IMR-90 (cell line): ENCODE results near the gene POU2F1. TPM values are rescaled to one million over a fixed set of nuclear protein-coding genes. Genes with fewer than 3 reads are reported as not detected.

Experiments used
- ATAC-seq: fragments of 200-7000 bp; cut with Tn5 transposase; 2 replicates; pipeline ENCODE4 v1.9.1; 2020; ENCODE audit warnings: low read depth, mild to moderate bottlenecking, moderate library complexity
- BruUV-seq: library from RNA; stranded (reverse); fragments of 400-500 nt; replicated peaks from 2 replicates; lab custom pipeline; 2021; lab: Mats Ljungman, UMichigan
- CTCF ChIA-PET: fragments of 300-600 bp; formaldehyde crosslinking; extraction: SDS; loops from one replicate; lab custom pipeline; 2021; ENCODE audit warnings: antibody characterized with exemption; lab: Yijun Ruan, JAX
- POLR2A ChIA-PET: fragments of 300-600 bp; sonication (Branson Sonifier 250); formaldehyde crosslinking; loops from one replicate; lab custom pipeline; 2022; ENCODE audit warnings: antibody characterized with exemption; ENCODE audit not compliant: unreplicated experiment; lab: Charles Lee
- DNase-seq: peaks from one replicate; pipeline ENCODE4 v3.0.0; 2013
- H2AFZ ChIP-seq: replicated peaks from 2 replicates; pipeline ENCODE3; 2013; ENCODE audit warnings: low read length, mild to moderate bottlenecking; ENCODE audit not compliant: poor library complexity
- H2AK5ac ChIP-seq: 2 replicates; pipeline ENCODE4 v1.6.1; 2013; ENCODE audit warnings: low read depth, low read length, inconsistent platforms
- H2AK9ac ChIP-seq: replicated peaks from 2 replicates; pipeline ENCODE3; 2013; ENCODE audit warnings: mild to moderate bottlenecking, low read depth, low read length, moderate library complexity; ENCODE audit not compliant: poor library complexity
- H2BK120ac ChIP-seq: 2 replicates; pipeline ENCODE4 v1.6.1; 2013; ENCODE audit warnings: low read depth, low read length, inconsistent platforms
- H2BK15ac ChIP-seq: 3 replicates; pipeline ENCODE4 v1.6.1; 2013; ENCODE audit warnings: low read depth, low read length, inconsistent platforms
- H2BK20ac ChIP-seq: 2 replicates; pipeline ENCODE4 v1.6.1; 2013; ENCODE audit warnings: low read depth, mild to moderate bottlenecking, inconsistent platforms, low read length, moderate library complexity
- H2BK5ac ChIP-seq: 2 replicates; pipeline ENCODE4 v1.6.1; 2013; ENCODE audit warnings: mild to moderate bottlenecking, low read depth, low read length, inconsistent platforms; ENCODE audit not compliant: poor library complexity, severe bottlenecking
- H3K14ac ChIP-seq: replicated peaks from 2 replicates; pipeline ENCODE4 v1.6.1; 2013; ENCODE audit warnings: low read depth, low read length, inconsistent platforms
- H3K18ac ChIP-seq: 2 replicates; pipeline ENCODE4 v1.6.1; 2013; ENCODE audit warnings: low read depth, low read length, control low read depth
- H3K23ac ChIP-seq: 2 replicates; pipeline ENCODE4 v1.6.1; 2013; ENCODE audit warnings: low read depth, low read length, inconsistent platforms
- H3K27ac ChIP-seq: 2 replicates; pipeline ENCODE4 v1.5.1; 2013; ENCODE audit warnings: mild to moderate bottlenecking, control low read depth, low read length; ENCODE audit not compliant: insufficient read depth
- H3K27me3 ChIP-seq: 2 replicates; pipeline ENCODE4 v1.6.1; 2013; ENCODE audit warnings: low read length; ENCODE audit not compliant: control insufficient read depth, insufficient read depth
- H3K36me3 ChIP-seq: 2 replicates; pipeline ENCODE4 v1.6.1; 2013; ENCODE audit warnings: low read length, mixed read lengths; ENCODE audit not compliant: control insufficient read depth, insufficient read depth
- H3K4ac ChIP-seq: 2 replicates; pipeline ENCODE4 v1.6.1; 2013; ENCODE audit warnings: low read depth, low read length, inconsistent platforms
- H3K4me1 ChIP-seq: 2 replicates; pipeline ENCODE4 v1.6.1; 2013; ENCODE audit warnings: low read length, mixed read lengths; ENCODE audit not compliant: control insufficient read depth, insufficient read depth
- H3K4me2 ChIP-seq: 2 replicates; pipeline ENCODE4 v1.6.1; 2013; ENCODE audit warnings: low read depth, mild to moderate bottlenecking, control low read depth, low read length, moderate library complexity
- H3K4me3 ChIP-seq: 2 replicates; pipeline ENCODE4 v1.5.1; 2013; ENCODE audit warnings: low read depth, mild to moderate bottlenecking, control low read depth, low read length, moderate library complexity; ENCODE audit not compliant: insufficient read depth
- H3K56ac ChIP-seq: 2 replicates; pipeline ENCODE4 v1.6.1; 2013; ENCODE audit warnings: low read length, inconsistent platforms; ENCODE audit not compliant: insufficient read depth; ENCODE audit errors: extremely low read depth
- H3K79me1 ChIP-seq, 2 experiments: 2 replicates each; pipeline ENCODE4 v1.6.1; 2013; ENCODE audit warnings: low read length in 2 of 2, inconsistent platforms in 1 of 2, low read depth in 1 of 2
- H3K9ac ChIP-seq: 2 replicates; pipeline ENCODE4 v1.6.1; 2013; ENCODE audit warnings: low read depth, low read length, control low read depth
- H3K9me1 ChIP-seq: 2 replicates; pipeline ENCODE4 v1.6.1; 2013; ENCODE audit warnings: low read length, inconsistent platforms; ENCODE audit not compliant: insufficient read depth
- H3K9me3 ChIP-seq: 2 replicates; pipeline ENCODE4 v1.6.1; 2013; ENCODE audit warnings: low read length; ENCODE audit not compliant: control insufficient read depth, insufficient read depth
- H4K20me1 ChIP-seq: 2 replicates; pipeline ENCODE4 v1.6.1; 2013; ENCODE audit warnings: low read length, inconsistent platforms; ENCODE audit not compliant: insufficient read depth
- H4K5ac ChIP-seq: 2 replicates; pipeline ENCODE4 v1.6.1; 2013; ENCODE audit warnings: mild to moderate bottlenecking, low read depth, low read length, control low read depth
- H4K8ac ChIP-seq, 2 experiments: 2 replicates each; pipeline ENCODE4 v1.6.1; 2013; ENCODE audit warnings: low read depth in 2 of 2, low read length in 2 of 2, control low read depth in 1 of 2, inconsistent platforms in 1 of 2
- H4K91ac ChIP-seq: 2 replicates; pipeline ENCODE4 v1.6.1; 2013; ENCODE audit warnings: low read depth, low read length, inconsistent platforms; ENCODE audit not compliant: insufficient read depth
- BHLHE40 ChIP-seq: fragments of 150-350 bp; IDR thresholded peaks from 2 replicates; pipeline ENCODE4 v1.6.1; 2016; ENCODE audit warnings: mild to moderate bottlenecking, low read depth, low read length
- CEBPB ChIP-seq: IDR thresholded peaks from 2 replicates; pipeline ENCODE4 v1.6.1; 2012; ENCODE audit warnings: low read depth, low read length, improper control_type of control experiment
- CHD1 ChIP-seq: IDR thresholded peaks from 2 replicates; pipeline ENCODE4 v1.6.1; 2012; ENCODE audit warnings: low read depth, low read length, improper control_type of control experiment
- FOS ChIP-seq: fragments of 150-350 bp; IDR thresholded peaks from 2 replicates; pipeline ENCODE4 v1.6.1; 2016; ENCODE audit warnings: low read depth, low read length
- MAFK ChIP-seq: IDR thresholded peaks from 2 replicates; pipeline ENCODE4 v1.6.1; 2012; ENCODE audit warnings: low read depth, low read length, improper control_type of control experiment
- MAZ ChIP-seq: IDR thresholded peaks from 2 replicates; pipeline ENCODE4 v1.6.1; 2012; ENCODE audit warnings: low read depth, mild to moderate bottlenecking, low read length, improper control_type of control experiment, moderate library complexity, borderline replicate concordance
- MXI1 ChIP-seq: IDR thresholded peaks from 2 replicates; pipeline ENCODE4 v1.6.1; 2012; ENCODE audit warnings: low read depth, mild to moderate bottlenecking, low read length, moderate library complexity, borderline replicate concordance
- NFE2L2 ChIP-seq: fragments of 150-350 bp; IDR thresholded peaks from 2 replicates; pipeline ENCODE4 v1.6.1; 2016; ENCODE audit warnings: low read depth, mild to moderate bottlenecking, low read length
- POLR2A ChIP-seq: IDR thresholded peaks from 2 replicates; pipeline ENCODE4 v1.6.1; 2012; ENCODE audit warnings: mild to moderate bottlenecking, low read depth, low read length
- RAD21 ChIP-seq: IDR thresholded peaks from 2 replicates; pipeline ENCODE4 v1.6.1; 2012; ENCODE audit warnings: low read length, improper control_type of control experiment
- RCOR1 ChIP-seq: IDR thresholded peaks from 2 replicates; pipeline ENCODE4 v1.6.1; 2012; ENCODE audit warnings: mild to moderate bottlenecking, low read length, improper control_type of control experiment; ENCODE audit not compliant: insufficient replicate concordance
- RFX5 ChIP-seq: IDR thresholded peaks from 2 replicates; pipeline ENCODE4 v1.8.0; 2012; ENCODE audit warnings: low read depth, mild to moderate bottlenecking, low read length, moderate library complexity
- SMC3 ChIP-seq: fragments of 150-350 bp; IDR thresholded peaks from 2 replicates; pipeline ENCODE4 v1.6.1; 2016; ENCODE audit warnings: low read depth, mild to moderate bottlenecking, antibody characterized with exemption, low read length, moderate library complexity
- WGBS, 2 experiments: methylation state at CpG; one replicate each; pipeline versions ENCODE4 v1.1.5 to v1.1.7; 2013; ENCODE audit warnings: missing lambda C conversion rate in 2 of 2; ENCODE audit not compliant: insufficient read length in 1 of 2; ENCODE audit errors: extremely low coverage in 2 of 2; 5-methylcytosine and 5-hydroxymethylcytosine counted together
- dilution Hi-C: fragments of 300-500 bp; cut with HindIII; formaldehyde crosslinking; loops from one replicate; pipeline ENCODE4 v1.14.3; 2018; ENCODE audit warnings: low sequenced_read_pairs; ENCODE audit not compliant: unreplicated experiment
- in situ Hi-C: fragments of 300-500 bp; cut with MboI; formaldehyde crosslinking; loops from 3 replicates; pipeline ENCODE4 v1.14.3; 2019; ENCODE audit warnings: low sequenced_read_pairs, inconsistent platforms, mixed read lengths
- intact Hi-C: fragments of 100-400 bp; cut with micrococcal nuclease; formaldehyde crosslinking; loops from 2 replicates; pipeline ENCODE4 v1.10.0; 2022
- polyA plus RNA-seq, 3 experiments: library from polyadenylated mRNA; depleted of rRNA; stranded (reverse); fragments of >200 nt; gene quantifications; 2 replicates each; pipeline ENCODE4 v1.2.3, GENCODE V29; 2012; ENCODE audit warnings: low replicate concordance in 1 of 3
- total RNA-seq: library from RNA; depleted of rRNA; stranded (reverse); fragments of >200 nt; gene quantifications from 2 replicates; pipeline ENCODE4 v1.2.3, GENCODE V29; 2012
- TF ChIP-seq, protein P1 (sequence below): conservative IDR thresholded peaks from 2 replicates; pipeline ENCODE4 v1.5.1; 2012; ENCODE audit warnings: mild to moderate bottlenecking, low read depth, low read length, improper control_type of control experiment
- TF ChIP-seq, protein P2 (sequence below): fragments of 150-350 bp; IDR thresholded peaks from 2 replicates; pipeline ENCODE4 v1.6.1; 2016; ENCODE audit warnings: low read depth, mild to moderate bottlenecking, low read length, moderate library complexity, borderline replicate concordance
- TF ChIP-seq, protein P3 (sequence below): fragments of 150-350 bp; IDR thresholded peaks from 2 replicates; pipeline ENCODE4 v1.6.1; 2017; ENCODE audit warnings: mild to moderate bottlenecking, antibody characterized with exemption, low read length, low read depth

POU2F1 gene
- total and polyA plus RNA-seq, 2 of the 4 experiments (the other 2 are of a cell fraction) = 1.2 to 3.4 TPM

DNA sequence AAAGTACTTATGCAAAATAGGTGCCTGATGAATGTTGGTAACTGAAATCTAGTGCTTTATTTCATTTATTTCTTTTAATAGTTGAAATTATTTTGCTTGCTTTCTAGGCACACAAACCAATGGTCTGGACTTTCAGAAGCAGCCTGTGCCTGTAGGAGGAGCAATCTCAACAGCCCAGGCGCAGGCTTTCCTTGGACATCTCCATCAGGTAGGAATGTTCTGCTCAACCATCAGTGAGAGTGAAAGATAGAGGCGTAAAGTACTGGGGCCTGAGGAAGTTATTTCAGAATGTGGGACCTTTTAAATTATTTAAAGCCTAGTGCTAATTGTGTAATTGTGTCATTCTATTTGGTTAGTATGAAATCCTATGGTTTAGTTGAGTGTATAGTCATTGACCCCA is 144.7 kb downstream of the POU2F1 start:
- POLR2A ChIA-PET = no interaction called here
- no peak overlapping the region for H4K91ac ChIP-seq
- ATAC-seq (no peak), DNase-seq (no peak)
- H3K9ac ChIP-seq = no peak overlapping the region
- BruUV-seq = no TSS peak
- H2BK5ac ChIP-seq = no peak overlapping the region
- WGBS, 2 experiments = no CpG with 5 or more reads among the region's 2 CpGs
- CTCF ChIA-PET = no interaction called here
- H2AFZ ChIP-seq = no peak overlapping the region
- H3K79me1 ChIP-seq = no peaks in the 10 kb centered on the region; a peak in 2 of 4 replicates
- H4K8ac ChIP-seq = no peak overlapping the region
- no peak overlapping the region for H2BK20ac ChIP-seq
- no peaks in the 10 kb centered on the region for H3K4me1 ChIP-seq
- no peaks in the 10 kb centered on the region for H3K27me3 ChIP-seq
- H3K9me1 ChIP-seq = no peaks in the 10 kb centered on the region
- H4K5ac ChIP-seq = no peak overlapping the region
- dilution Hi-C loops (no loop called here), in situ Hi-C loops (no loop called here), intact Hi-C loops (no loop called here)
- H4K20me1 ChIP-seq = no peaks in the 10 kb centered on the region; the same call in 1 of the 2 replicates
- H2BK15ac ChIP-seq = no peak overlapping the region
- no peak overlapping the region for H3K27ac ChIP-seq
- H2AK9ac ChIP-seq = no peak overlapping the region
- no peak overlapping the region for H3K4ac ChIP-seq
- H3K4me3 ChIP-seq = no peak overlapping the region
- no peak overlapping the region for H3K56ac ChIP-seq
- H3K18ac ChIP-seq = no peak overlapping the region
- no peak overlapping the region for H3K23ac ChIP-seq
- TF ChIP-seq CHD1 (no peak), RFX5 (no peak), RAD21 (no peak), FOS (no peak), BHLHE40 (no peak), RCOR1 (no peak), MXI1 (no peak), POLR2A (no peak), CEBPB (no peak), MAFK (no peak), MAZ (no peak), SMC3 (no peak), NFE2L2 (no peak)
- TF ChIP-seq, protein P1, sequence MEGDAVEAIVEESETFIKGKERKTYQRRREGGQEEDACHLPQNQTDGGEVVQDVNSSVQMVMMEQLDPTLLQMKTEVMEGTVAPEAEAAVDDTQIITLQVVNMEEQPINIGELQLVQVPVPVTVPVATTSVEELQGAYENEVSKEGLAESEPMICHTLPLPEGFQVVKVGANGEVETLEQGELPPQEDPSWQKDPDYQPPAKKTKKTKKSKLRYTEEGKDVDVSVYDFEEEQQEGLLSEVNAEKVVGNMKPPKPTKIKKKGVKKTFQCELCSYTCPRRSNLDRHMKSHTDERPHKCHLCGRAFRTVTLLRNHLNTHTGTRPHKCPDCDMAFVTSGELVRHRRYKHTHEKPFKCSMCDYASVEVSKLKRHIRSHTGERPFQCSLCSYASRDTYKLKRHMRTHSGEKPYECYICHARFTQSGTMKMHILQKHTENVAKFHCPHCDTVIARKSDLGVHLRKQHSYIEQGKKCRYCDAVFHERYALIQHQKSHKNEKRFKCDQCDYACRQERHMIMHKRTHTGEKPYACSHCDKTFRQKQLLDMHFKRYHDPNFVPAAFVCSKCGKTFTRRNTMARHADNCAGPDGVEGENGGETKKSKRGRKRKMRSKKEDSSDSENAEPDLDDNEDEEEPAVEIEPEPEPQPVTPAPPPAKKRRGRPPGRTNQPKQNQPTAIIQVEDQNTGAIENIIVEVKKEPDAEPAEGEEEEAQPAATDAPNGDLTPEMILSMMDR = no peak
- TF ChIP-seq, protein P2, sequence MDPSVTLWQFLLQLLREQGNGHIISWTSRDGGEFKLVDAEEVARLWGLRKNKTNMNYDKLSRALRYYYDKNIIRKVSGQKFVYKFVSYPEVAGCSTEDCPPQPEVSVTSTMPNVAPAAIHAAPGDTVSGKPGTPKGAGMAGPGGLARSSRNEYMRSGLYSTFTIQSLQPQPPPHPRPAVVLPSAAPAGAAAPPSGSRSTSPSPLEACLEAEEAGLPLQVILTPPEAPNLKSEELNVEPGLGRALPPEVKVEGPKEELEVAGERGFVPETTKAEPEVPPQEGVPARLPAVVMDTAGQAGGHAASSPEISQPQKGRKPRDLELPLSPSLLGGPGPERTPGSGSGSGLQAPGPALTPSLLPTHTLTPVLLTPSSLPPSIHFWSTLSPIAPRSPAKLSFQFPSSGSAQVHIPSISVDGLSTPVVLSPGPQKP = no peak
- TF ChIP-seq, protein P3, sequence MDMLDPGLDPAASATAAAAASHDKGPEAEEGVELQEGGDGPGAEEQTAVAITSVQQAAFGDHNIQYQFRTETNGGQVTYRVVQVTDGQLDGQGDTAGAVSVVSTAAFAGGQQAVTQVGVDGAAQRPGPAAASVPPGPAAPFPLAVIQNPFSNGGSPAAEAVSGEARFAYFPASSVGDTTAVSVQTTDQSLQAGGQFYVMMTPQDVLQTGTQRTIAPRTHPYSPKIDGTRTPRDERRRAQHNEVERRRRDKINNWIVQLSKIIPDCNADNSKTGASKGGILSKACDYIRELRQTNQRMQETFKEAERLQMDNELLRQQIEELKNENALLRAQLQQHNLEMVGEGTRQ = no peak
- H2AK5ac ChIP-seq = no peak overlapping the region
- no peak overlapping the region for H2BK120ac ChIP-seq
- H3K36me3 ChIP-seq = no peaks in the 10 kb centered on the region
- H3K14ac ChIP-seq = no peak overlapping the region
- no peak overlapping the region for H3K4me2 ChIP-seq
- no peaks in the 10 kb centered on the region for H3K9me3 ChIP-seq
